Mesothelial cell of epicardium (in vitro differentiated cells): Measurements from ENCODE around the gene FEZF1. TPM values are rescaled to one million over a fixed set of nuclear protein-coding genes. Genes with fewer than 3 reads are reported as not detected.

Experiments
- DNase-seq, 2 experiments: peaks; one replicate each; pipeline ENCODE4 v3.0.0; 2021; ENCODE audit warnings: low spot score in 2 of 2; ENCODE audit not compliant: unreplicated experiment in 2 of 2
- H3K27ac Mint-ChIP-seq: 2 replicates; pipeline ENCODE4 v1.8.0; 2021; ENCODE audit warnings: mixed read lengths
- H3K27me3 Mint-ChIP-seq: 2 replicates; pipeline ENCODE4 v1.8.0; 2021; ENCODE audit warnings: low read depth, mixed read lengths
- H3K36me3 Mint-ChIP-seq: 2 replicates; pipeline ENCODE4 v1.8.0; 2021; ENCODE audit warnings: mixed read lengths
- H3K4me1 Mint-ChIP-seq: 2 replicates; pipeline ENCODE4 v1.8.0; 2021; ENCODE audit warnings: mixed read lengths
- H3K4me3 Mint-ChIP-seq: 2 replicates; pipeline ENCODE4 v1.8.0; 2021; ENCODE audit warnings: mild to moderate bottlenecking, moderate library complexity, mixed read lengths
- H3K9me3 Mint-ChIP-seq: 2 replicates; pipeline ENCODE4 v1.8.0; 2021; ENCODE audit warnings: mixed read lengths
- CTCF ChIP-seq: fragments of 200-600 bp; sonication (generic); IDR thresholded peaks from one replicate; pipeline ENCODE4 v1.5.0; 2021; ENCODE audit warnings: antibody characterized with exemption; ENCODE audit not compliant: unreplicated experiment
- total RNA-seq: library from RNA; stranded (reverse); gene quantifications from 3 replicates; pipeline ENCODE4 v1.2.1, GENCODE V29; 2021

FEZF1 gene
- total RNA-seq: not detected in 3 replicates

GRCh38 chr7:122304319-122304975 lies at the start of gene FEZF1:
Gene FEZF1 (minus strand): TSS chr7:122304750. CDS start chr7:122304437, 313 bp downstream.
- Mint-ChIP-seq H3K4me3 (peak within 1 kb of the TSS; percentile 64), H3K27me3 (peaks cover 98% of the 10 kb centered on the region), H3K4me1 (peaks cover 28% of the 10 kb centered on the region), H3K27ac (no peak within 1 kb of the TSS), H3K36me3 (no peaks in the 10 kb centered on the region), H3K9me3 (no peaks in the 10 kb centered on the region)
- no peak for TF ChIP-seq CTCF
- DNase-seq: no peak

GRCh38 chr7:122352454-122352853 lies 47.9 kb upstream of the FEZF1 start:
- TF ChIP-seq CTCF: no peak
- H3K27me3 Mint-ChIP-seq: peaks cover 26% of the 10 kb centered on the region
- DNase-seq: no peak
- H3K27ac Mint-ChIP-seq: no peak overlapping the region
- H3K4me1 Mint-ChIP-seq: peaks cover 2% of the 10 kb centered on the region
- H3K36me3 Mint-ChIP-seq: no peaks in the 10 kb centered on the region
- no peaks in the 10 kb centered on the region for H3K9me3 Mint-ChIP-seq
- no peak overlapping the region for H3K4me3 Mint-ChIP-seq

GRCh38 chr7:122350701-122351100 lies 46.2 kb upstream of the FEZF1 start:
- Mint-ChIP-seq H3K27ac (no peak overlapping the region), H3K9me3 (no peaks in the 10 kb centered on the region), H3K4me1 (peaks cover 2% of the 10 kb centered on the region), H3K4me3 (no peak overlapping the region), H3K27me3 (peaks cover 23% of the 10 kb centered on the region), H3K36me3 (no peaks in the 10 kb centered on the region)
- DNase-seq: no peak
- TF ChIP-seq CTCF: no peak

- Mint-ChIP-seq H3K4me1 (no peaks in the 10 kb centered on the region), H3K27me3 (peaks cover 9% of the 10 kb centered on the region), H3K9me3 (no peaks in the 10 kb centered on the region), H3K4me3 (no peak overlapping the region), H3K36me3 (no peaks in the 10 kb centered on the region), H3K27ac (no peak overlapping the region)
- no peak for TF ChIP-seq CTCF
- no peak for DNase-seq
Measured at GRCh38 chr7:122344303-122344620, 39.7 kb upstream of the FEZF1 start.

- no peak for TF ChIP-seq CTCF
- H3K4me3 Mint-ChIP-seq: no peak overlapping the region
- no peak for DNase-seq
- H3K36me3 Mint-ChIP-seq: no peaks in the 10 kb centered on the region
- no peaks in the 10 kb centered on the region for H3K4me1 Mint-ChIP-seq
- H3K9me3 Mint-ChIP-seq: no peaks in the 10 kb centered on the region
- peaks cover 9% of the 10 kb centered on the region for H3K27me3 Mint-ChIP-seq
- no peak overlapping the region for H3K27ac Mint-ChIP-seq
Measured at GRCh38 chr7:122343601-122344302, 39.2 kb upstream of the FEZF1 start.
